ENCODE data around the gene MRE11.
"Not testable (repeated sequence)": the region's sequence is repeated elsewhere in the genome, so short reads cannot be mapped to it uniquely, and the experiment has no call there.

MRE11 gene

GRCh38 chr11:94418123-94418765 lies 75.4 kb downstream of the MRE11 start:
- DNase-seq = no peak

GRCh38 chr11:94417386-94417987 lies 76.2 kb downstream of the MRE11 start:
- no peak for DNase-seq

- no peak for DNase-seq
These were observed 88.4 kb downstream of the MRE11 start for GRCh38 chr11:94405062-94405833.

- DNase-seq = no peak
These were observed 91.3 kb downstream of the MRE11 start for GRCh38 chr11:94402355-94402754.

- DNase-seq = no peak
These were observed 91.8 kb downstream of the MRE11 start for GRCh38 chr11:94401773-94402265.

- no peak for DNase-seq
These were observed 92.5 kb downstream of the MRE11 start, which contains the start of gene GPR83 for GRCh38 chr11:94400839-94401772. TSS of gene GPR83 (minus strand) at chr11:94401419. CDS start at chr11:94401247, 172 bp downstream.

GRCh38 chr11:94400457-94400838 lies 93.2 kb downstream of the MRE11 start:
- DNase-seq = no peak

- DNase-seq = no peak
These were observed 93.6 kb downstream of the MRE11 start for GRCh38 chr11:94400050-94400449.

- DNase-seq = no peak
These were observed 95.5 kb downstream of the MRE11 start for GRCh38 chr11:94398101-94398500.

- no peak for DNase-seq
These were observed 97.4 kb downstream of the MRE11 start for GRCh38 chr11:94396282-94396681.

GRCh38 chr11:94391937-94392336 lies 101.7 kb downstream of the MRE11 start:
- DNase-seq = not testable (repeated sequence)

- no peak for DNase-seq
These were observed 114.0 kb downstream of the MRE11 start for GRCh38 chr11:94379613-94380012.

GRCh38 chr11:94376841-94377240 lies 116.8 kb downstream of the MRE11 start:
- DNase-seq = no peak

- not testable (repeated sequence) for DNase-seq
These were observed 123.1 kb downstream of the MRE11 start for GRCh38 chr11:94370576-94370975.
